Natural killer cell treated with Interleukin-12 subunit alpha and Interleukin-12 subunit beta and Interleukin-15 and Interleukin-18, amount 100 ng/mL, for 72 hours (primary cell): ENCODE data around the gene MCOLN2. TPM values are rescaled to one million over a fixed set of nuclear protein-coding genes. Genes with fewer than 3 reads are reported as not detected.
"Not testable (repeated sequence)": the region's sequence is repeated elsewhere in the genome, so short reads cannot be mapped to it uniquely, and the experiment has no call there.

Experiments used
- ATAC-seq, 2 donors: fragments of 150-1000 bp; cut with Tn5 transposase in 1 of 2; sonication (Bioruptor Pico), chemical (Tn5 transposase) in 1 of 2; 2 replicates each; pipeline ENCODE4 v1.10.0; 2021
- DNase-seq: peaks from one replicate; pipeline ENCODE4 v3.0.0; 2022; ENCODE audit warnings: low spot score
- H3K27ac Mint-ChIP-seq, 2 donors: 1 replicate in 1 of 2; 2 replicates in 1 of 2; pipeline ENCODE4 v1.8.0; 2022; ENCODE audit warnings: mixed read lengths in 2 of 2, mild to moderate bottlenecking in 1 of 2, moderate library complexity in 1 of 2
- H3K27me3 Mint-ChIP-seq, 2 donors: 1 replicate in 1 of 2; 2 replicates in 1 of 2; pipeline ENCODE4 v1.8.0; 2022; ENCODE audit warnings: mixed read lengths in 2 of 2
- H3K36me3 Mint-ChIP-seq: one replicate; pipeline ENCODE4 v1.8.0; 2022; ENCODE audit warnings: mixed read lengths
- H3K4me1 Mint-ChIP-seq, 2 donors: 1 replicate in 1 of 2; 2 replicates in 1 of 2; pipeline ENCODE4 v1.8.0; 2022; ENCODE audit warnings: low read depth in 2 of 2, mixed read lengths in 2 of 2, mild to moderate bottlenecking in 1 of 2
- H3K4me3 Mint-ChIP-seq: one replicate; pipeline ENCODE4 v1.8.0; 2022; ENCODE audit warnings: mixed read lengths
- H3K9me3 Mint-ChIP-seq: 2 replicates; pipeline ENCODE4 v1.8.0; 2022; ENCODE audit warnings: mixed read lengths
- total RNA-seq, 2 donors: library from RNA; stranded (reverse); gene quantifications; one replicate each; pipeline ENCODE4 v1.2.3, GENCODE V29; 2022

Gene MCOLN2
- total RNA-seq: 100 to 1,000 TPM in 1 of 2 donors, 10 to 100 TPM in 1; 35.5 to 117 TPM

GRCh38 chr1:84996846-84997666, at the start of gene MCOLN2:
MCOLN2 (minus strand) TSS chr1:84997113; CDS start chr1:84996872, 241 bp downstream.
- peaks cover 33 to 49% of the 10 kb centered on the region in 2 donors for H3K27me3 Mint-ChIP-seq
- H3K4me1 Mint-ChIP-seq: peaks cover 29 to 30% of the 10 kb centered on the region in 2 donors
- DNase-seq (no peak), ATAC-seq (peak; percentile 85 to 89)
- peak within 1 kb of the TSS in 1 of 2 donors; percentile 78 for H3K27ac Mint-ChIP-seq
- peak within 1 kb of the TSS; percentile 85 for H3K4me3 Mint-ChIP-seq
- H3K9me3 Mint-ChIP-seq: no peaks in the 10 kb centered on the region
- peaks cover 9% of the 10 kb centered on the region for H3K36me3 Mint-ChIP-seq

GRCh38 chr1:85042413-85042812, 45.5 kb upstream of the MCOLN2 start:
- Mint-ChIP-seq H3K27me3 (peaks cover 32 to 46% of the 10 kb centered on the region in 2 donors), H3K9me3 (no peaks in the 10 kb centered on the region), H3K4me1 (no peaks in the 10 kb centered on the region), H3K27ac (no peak overlapping the region), H3K36me3 (no peaks in the 10 kb centered on the region), H3K4me3 (no peak overlapping the region)
- no peak for ATAC-seq
- DNase-seq: no peak

- no peaks in the 10 kb centered on the region for H3K36me3 Mint-ChIP-seq
- H3K27ac Mint-ChIP-seq: no peak overlapping the region
- peaks cover 30 to 41% of the 10 kb centered on the region in 2 donors for H3K27me3 Mint-ChIP-seq
- no peaks in the 10 kb centered on the region for H3K4me1 Mint-ChIP-seq
- DNase-seq: no peak
- no peak overlapping the region for H3K4me3 Mint-ChIP-seq
- H3K9me3 Mint-ChIP-seq: no peaks in the 10 kb centered on the region
- ATAC-seq: no peak
These were observed 44.9 kb upstream of the MCOLN2 start for GRCh38 chr1:85041793-85042192.

GRCh38 chr1:85033221-85033620, 36.3 kb upstream of the MCOLN2 start:
- Mint-ChIP-seq H3K4me3 (no peak overlapping the region), H3K27ac (no peak overlapping the region), H3K27me3 (peaks cover 6 to 14% of the 10 kb centered on the region in 2 donors), H3K4me1 (no peaks in the 10 kb centered on the region), H3K9me3 (no peaks in the 10 kb centered on the region), H3K36me3 (no peaks in the 10 kb centered on the region)
- ATAC-seq (no peak), DNase-seq (no peak)

- Mint-ChIP-seq H3K4me1 (peaks cover 7 to 9% of the 10 kb centered on the region in 2 donors), H3K9me3 (no peaks in the 10 kb centered on the region), H3K27me3 (peaks cover 4 to 6% of the 10 kb centered on the region in 2 donors), H3K4me3 (no peak overlapping the region), H3K27ac (no peak overlapping the region), H3K36me3 (no peaks in the 10 kb centered on the region)
- ATAC-seq (no peak), DNase-seq (no peak)
These were observed 33.6 kb upstream of the MCOLN2 start for GRCh38 chr1:85030536-85030935.

GRCh38 chr1:85028151-85028550, 31.2 kb upstream of the MCOLN2 start:
- Mint-ChIP-seq H3K4me1 (peaks cover 7 to 9% of the 10 kb centered on the region in 2 donors), H3K27ac (peak overlapping the region; percentile 52 to 56), H3K27me3 (no peaks in the 10 kb centered on the region), H3K9me3 (no peaks in the 10 kb centered on the region), H3K36me3 (no peaks in the 10 kb centered on the region), H3K4me3 (no peak overlapping the region)
- DNase-seq (no peak), ATAC-seq (no peak)

GRCh38 chr1:85027242-85027983, 30.5 kb upstream of the MCOLN2 start:
- Mint-ChIP-seq H3K36me3 (no peaks in the 10 kb centered on the region), H3K9me3 (no peaks in the 10 kb centered on the region), H3K4me1 (peaks cover 7 to 9% of the 10 kb centered on the region in 2 donors), H3K27ac (peak overlapping the region; percentile 52 to 56), H3K4me3 (peak overlapping the region; percentile 68), H3K27me3 (no peaks in the 10 kb centered on the region)
- ATAC-seq (peak; percentile 81 to 84), DNase-seq (no peak)

GRCh38 chr1:85025940-85026339, 29.0 kb upstream of the MCOLN2 start:
- Mint-ChIP-seq H3K4me1 (peaks cover 7 to 9% of the 10 kb centered on the region in 2 donors), H3K9me3 (no peaks in the 10 kb centered on the region), H3K36me3 (no peaks in the 10 kb centered on the region), H3K27ac (no peak overlapping the region), H3K27me3 (no peaks in the 10 kb centered on the region), H3K4me3 (no peak overlapping the region)
- DNase-seq: no peak
- ATAC-seq: no peak

- Mint-ChIP-seq H3K4me3 (no peak overlapping the region), H3K9me3 (no peaks in the 10 kb centered on the region), H3K4me1 (peaks cover 7 to 9% of the 10 kb centered on the region in 2 donors), H3K36me3 (no peaks in the 10 kb centered on the region), H3K27ac (no peak overlapping the region), H3K27me3 (peaks cover 0 to 2% of the 10 kb centered on the region in 2 donors)
- no peak for ATAC-seq
- DNase-seq: no peak
These were observed 27.8 kb upstream of the MCOLN2 start for GRCh38 chr1:85024736-85025135.

- ATAC-seq: peak in 1 of 2 donors; percentile 25
- no peaks in the 10 kb centered on the region for H3K9me3 Mint-ChIP-seq
These were observed 25.8 kb upstream of the MCOLN2 start for GRCh38 chr1:85022700-85023099.

GRCh38 chr1:85019994-85020393, 23.1 kb upstream of the MCOLN2 start:
- Mint-ChIP-seq H3K4me1 (peaks cover 0 to 5% of the 10 kb centered on the region in 2 donors), H3K27ac (no peak overlapping the region), H3K9me3 (no peaks in the 10 kb centered on the region), H3K4me3 (no peak overlapping the region), H3K27me3 (peaks cover 0 to 7% of the 10 kb centered on the region in 2 donors), H3K36me3 (no peaks in the 10 kb centered on the region)
- DNase-seq (no peak), ATAC-seq (no peak)

More at GRCh38 chr1:85022700-85023099, 25.8 kb upstream of the MCOLN2 start:
- Mint-ChIP-seq H3K4me3 (no peak overlapping the region), H3K36me3 (no peaks in the 10 kb centered on the region), H3K4me1 (peaks cover 7 to 8% of the 10 kb centered on the region in 2 donors), H3K27me3 (peaks cover 0 to 2% of the 10 kb centered on the region in 2 donors), H3K27ac (no peak overlapping the region)
- DNase-seq: no peak

- Mint-ChIP-seq H3K27me3 (peaks cover 3 to 18% of the 10 kb centered on the region in 2 donors), H3K4me1 (peaks cover 0 to 5% of the 10 kb centered on the region in 2 donors), H3K4me3 (no peak overlapping the region), H3K9me3 (no peaks in the 10 kb centered on the region), H3K36me3 (no peaks in the 10 kb centered on the region), H3K27ac (no peak overlapping the region)
- ATAC-seq: peak in 1 of 2 donors; percentile 31
- no peak for DNase-seq
These were observed 18.9 kb upstream of the MCOLN2 start for GRCh38 chr1:85015826-85016225.

- ATAC-seq: not testable (repeated sequence)
These were observed 8.7 kb upstream of the MCOLN2 start for GRCh38 chr1:85005641-85006040.

GRCh38 chr1:85001742-85002141, 4.8 kb upstream of the MCOLN2 start:
- no peak overlapping the region for H3K4me3 Mint-ChIP-seq
- H3K4me1 Mint-ChIP-seq: peaks cover 14 to 27% of the 10 kb centered on the region in 2 donors

More at GRCh38 chr1:85005641-85006040, 8.7 kb upstream of the MCOLN2 start:
- H3K27ac Mint-ChIP-seq: peak overlapping the region in 1 of 2 donors; percentile 1
- DNase-seq, H3K4me3 Mint-ChIP-seq, H3K9me3 Mint-ChIP-seq: not testable (repeated sequence)
- peaks cover 19 to 47% of the 10 kb centered on the region in 2 donors for H3K27me3 Mint-ChIP-seq
- H3K36me3 Mint-ChIP-seq: peaks cover 26% of the 10 kb centered on the region
- H3K4me1 Mint-ChIP-seq: peaks cover 0 to 12% of the 10 kb centered on the region in 2 donors

More at GRCh38 chr1:85001742-85002141, 4.8 kb upstream of the MCOLN2 start:
- peaks cover 19% of the 10 kb centered on the region for H3K36me3 Mint-ChIP-seq
- no peak overlapping the region for H3K27ac Mint-ChIP-seq
- H3K9me3 Mint-ChIP-seq: peaks cover 4% of the 10 kb centered on the region
- no peak for DNase-seq
- no peak for ATAC-seq
- peaks cover 40 to 52% of the 10 kb centered on the region in 2 donors for H3K27me3 Mint-ChIP-seq
